Kidney (tissue), 14 donors: ENCODE results near the gene ZNF394. TPM values are rescaled to one million over a fixed set of nuclear protein-coding genes. Genes with fewer than 3 reads are reported as not detected.
A peak's percentile ranks its signal among the peaks of the same experiment; 100 is the strongest.

Experiments
- DNase-seq, 5 donors: peaks; one replicate each; pipeline ENCODE4 v3.0.0-alpha.2; 2013 to 2020
- FAIRE-seq: peaks from 2 replicates; lab custom pipeline; 2012; peaks lifted over from hg19 to GRCh38; lab: Jason Lieb, UNC
- H3K27ac ChIP-seq, 2 donors: one replicate each; pipeline ENCODE4 v1.7.0; 2013; ENCODE audit warnings: low read depth in 2 of 2, low read length in 2 of 2, inconsistent platforms in 1 of 2
- H3K27me3 ChIP-seq: one replicate; pipeline ENCODE4 v1.7.1; 2013; ENCODE audit warnings: low read length, inconsistent platforms; ENCODE audit not compliant: control insufficient read depth, insufficient read depth
- H3K36me3 ChIP-seq, 3 donors: one replicate each; pipeline versions ENCODE4 v1.7.0 to v1.7.1; 2013; ENCODE audit warnings: low read length in 3 of 3, control low read depth in 1 of 3, inconsistent platforms in 1 of 3; ENCODE audit not compliant: insufficient read depth in 3 of 3, control insufficient read depth in 2 of 3
- H3K4me1 ChIP-seq, 3 donors: one replicate each; pipeline versions ENCODE4 v1.7.0 to v1.7.1; 2013; ENCODE audit warnings: low read length in 3 of 3, inconsistent platforms in 1 of 3, low read depth in 1 of 3; ENCODE audit not compliant: control insufficient read depth in 2 of 3, insufficient read depth in 2 of 3
- H3K4me3 ChIP-seq, 3 donors: one replicate each; pipeline versions ENCODE4 v1.7.0 to v1.8.1; 2013; ENCODE audit warnings: low read length in 3 of 3, control low read depth in 1 of 3, inconsistent platforms in 1 of 3
- H3K9ac ChIP-seq, 3 donors: one replicate each; pipeline versions ENCODE4 v1.7.0 to v1.7.1; 2013; ENCODE audit warnings: low read length in 3 of 3, control low read depth in 1 of 3, inconsistent platforms in 1 of 3
- H3K9me3 ChIP-seq, 3 donors: one replicate each; pipeline versions ENCODE4 v1.7.0 to v1.7.1; 2013; ENCODE audit warnings: low read length in 3 of 3, control low read depth in 1 of 3, inconsistent platforms in 1 of 3; ENCODE audit not compliant: control insufficient read depth in 2 of 3, insufficient read depth in 1 of 3
- intact Hi-C: fragments of 100-400 bp; cut with DNase I; formaldehyde crosslinking; loops from one replicate; pipeline ENCODE4 v1.11.1; 2022
- polyA plus RNA-seq: library from polyadenylated mRNA; stranded (reverse); fragments of 350-450 nt; fragmentation: Illumina TruSeq; extraction: RNeasy Lipid Tissue Mini Kit (QIAGEN cat#74804); gene quantifications from one replicate; pipeline ENCODE4 v1.2.3, GENCODE V29; 2014; ENCODE audit warnings: low read depth, low replicate concordance; ENCODE audit not compliant: insufficient read depth
- total RNA-seq: library from RNA; stranded (reverse); fragmentation: NEBNext Ultra II Directional; extraction: Animal tissue kit (Norgen Biotek cat#: 25700); gene quantifications from one replicate; pipeline ENCODE4 v1.2.1, GENCODE V29; 2021
- TF ChIP-seq, protein P1 (sequence below): IDR thresholded peaks from 3 replicates; pipeline ENCODE4 v1.5.1; 2012; ENCODE audit warnings: mild to moderate bottlenecking, moderate library complexity, borderline replicate concordance; ENCODE audit not compliant: insufficient read depth; ENCODE audit errors: extremely low read depth
- donor health status: control.
- donor health status: control.
- donor health status: control.
- donor health status: control.
- donor health status: control.
- donor health status: DM: yes; HTN: yes; CAD: no.
- donor health status: Normal renal cell carcinoma (clear cell type).

The ZNF394 gene
- total and polyA plus RNA-seq, 2 donors from 2014 or later = 15.7 to 33.6 TPM

DNA sequence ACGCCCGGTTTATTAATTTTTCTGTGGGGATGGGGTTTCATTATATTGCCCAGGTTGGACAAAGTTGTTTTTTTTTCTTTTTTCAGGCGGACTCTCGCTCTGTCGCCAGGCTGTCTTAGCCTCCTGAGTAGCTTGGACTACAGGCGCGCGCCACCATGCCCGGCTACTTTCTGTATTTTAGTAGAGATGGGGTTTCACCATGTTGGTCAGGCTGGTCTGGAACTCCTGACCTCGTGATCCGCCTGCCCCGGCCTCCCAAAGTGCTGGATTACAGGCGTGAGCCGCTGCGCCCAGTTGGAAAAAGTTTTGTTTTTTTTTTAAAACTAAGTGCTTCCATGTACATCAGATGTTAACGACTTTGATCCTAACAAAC lies 542 bp upstream of the ZNF394 start:
- H3K36me3 ChIP-seq = peaks cover 0 to 2% (median 0%) of the 10 kb centered on the region in 3 donors
- peak overlapping the region in 1 of 2 donors; percentile 91 for H3K27ac ChIP-seq
- FAIRE-seq = no peak

DNA sequence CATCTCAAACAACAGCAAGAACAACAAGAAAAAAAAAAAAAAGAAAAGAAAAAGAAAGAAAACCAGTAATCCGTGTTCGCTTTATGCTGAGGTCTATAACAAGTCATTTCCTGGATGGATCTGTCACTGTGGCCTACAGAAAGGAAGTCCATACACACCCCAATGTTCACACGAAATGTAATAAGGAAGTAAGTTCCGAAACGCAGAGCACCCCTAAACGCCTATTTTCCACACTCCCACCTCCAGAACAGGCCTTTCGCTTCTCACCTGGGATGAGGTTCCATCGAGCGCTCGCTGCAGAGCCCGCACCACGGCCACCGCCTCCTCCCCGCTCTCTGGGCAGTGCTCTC lies 735 bp downstream of the ZNF394 start:
- DNase-seq (peak in 1 of 5 donors; percentile 19), FAIRE-seq (no peak)

More for the DNA sequence above, 542 bp upstream of the ZNF394 start:
- Histone ChIP-seq H3K9ac (peak overlapping the region; percentile 28 to 94 (median 80)), H3K4me3 (peak overlapping the region; percentile 82 to 99 (median 98)), H3K27me3 (no peaks in the 10 kb centered on the region), H3K9me3 (no peaks in the 10 kb centered on the region), H3K4me1 (peaks cover 0 to 19% (median 10%) of the 10 kb centered on the region in 3 donors)
- intact Hi-C loops = no loop called here
- TF ChIP-seq, protein P1, sequence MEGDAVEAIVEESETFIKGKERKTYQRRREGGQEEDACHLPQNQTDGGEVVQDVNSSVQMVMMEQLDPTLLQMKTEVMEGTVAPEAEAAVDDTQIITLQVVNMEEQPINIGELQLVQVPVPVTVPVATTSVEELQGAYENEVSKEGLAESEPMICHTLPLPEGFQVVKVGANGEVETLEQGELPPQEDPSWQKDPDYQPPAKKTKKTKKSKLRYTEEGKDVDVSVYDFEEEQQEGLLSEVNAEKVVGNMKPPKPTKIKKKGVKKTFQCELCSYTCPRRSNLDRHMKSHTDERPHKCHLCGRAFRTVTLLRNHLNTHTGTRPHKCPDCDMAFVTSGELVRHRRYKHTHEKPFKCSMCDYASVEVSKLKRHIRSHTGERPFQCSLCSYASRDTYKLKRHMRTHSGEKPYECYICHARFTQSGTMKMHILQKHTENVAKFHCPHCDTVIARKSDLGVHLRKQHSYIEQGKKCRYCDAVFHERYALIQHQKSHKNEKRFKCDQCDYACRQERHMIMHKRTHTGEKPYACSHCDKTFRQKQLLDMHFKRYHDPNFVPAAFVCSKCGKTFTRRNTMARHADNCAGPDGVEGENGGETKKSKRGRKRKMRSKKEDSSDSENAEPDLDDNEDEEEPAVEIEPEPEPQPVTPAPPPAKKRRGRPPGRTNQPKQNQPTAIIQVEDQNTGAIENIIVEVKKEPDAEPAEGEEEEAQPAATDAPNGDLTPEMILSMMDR = no peak
- no peak for DNase-seq

DNA sequence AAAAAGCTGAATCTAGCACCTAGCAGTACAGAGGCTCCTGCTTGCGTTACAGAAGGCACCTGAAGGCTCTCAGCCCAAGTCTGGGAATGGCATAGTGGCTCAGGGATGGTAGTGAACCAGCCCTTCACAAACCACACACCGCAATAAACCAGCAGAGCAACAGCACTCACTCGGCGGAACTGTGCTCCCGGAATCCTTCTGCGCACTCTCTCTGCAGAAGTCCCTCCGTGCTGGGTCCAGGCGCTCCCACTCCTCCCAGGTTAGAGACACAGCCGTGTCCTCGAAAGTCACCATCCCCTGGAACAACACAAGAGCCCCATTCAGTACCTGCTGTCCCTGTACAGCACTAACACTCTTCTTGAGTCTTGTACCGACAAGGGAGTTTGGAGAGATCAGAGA lies 1.5 kb downstream of the ZNF394 start:
- TF ChIP-seq, protein P1 = no peak
- H3K9me3 ChIP-seq = peaks cover 0 to 9% (median under 1%) of the 10 kb centered on the region in 3 donors
- H3K27ac ChIP-seq = no peak overlapping the region
- peak overlapping the region; percentile 57 to 82 (median 82) for H3K4me3 ChIP-seq
- peaks cover 7 to 11% (median 10%) of the 10 kb centered on the region in 3 donors for H3K36me3 ChIP-seq
- FAIRE-seq (no peak), DNase-seq (no peak)
- H3K4me1 ChIP-seq = peaks cover 0 to 14% (median 8%) of the 10 kb centered on the region in 3 donors
- H3K27me3 ChIP-seq = no peaks in the 10 kb centered on the region
- intact Hi-C loops = no loop called here
- peak overlapping the region in 2 of 3 donors; percentile 42 to 71 for H3K9ac ChIP-seq

More for the DNA sequence above, 735 bp downstream of the ZNF394 start:
- peaks cover 0 to 3% (median 2%) of the 10 kb centered on the region in 3 donors for H3K36me3 ChIP-seq
- peak overlapping the region; percentile 70 to 94 (median 80) for H3K9ac ChIP-seq
- H3K9me3 ChIP-seq = peaks cover 0 to under 1% (median 0%) of the 10 kb centered on the region in 3 donors
- peak overlapping the region; percentile 82 to 99 (median 98) for H3K4me3 ChIP-seq
- TF ChIP-seq, protein P1 = no peak
- H3K27me3 ChIP-seq = no peaks in the 10 kb centered on the region
- peaks cover 0 to 16% (median 8%) of the 10 kb centered on the region in 3 donors for H3K4me1 ChIP-seq
- H3K27ac ChIP-seq = peak overlapping the region; percentile 88 to 91
- intact Hi-C loops = no loop called here
